Naive thymus-derived CD4-positive, alpha-beta T cell (primary cell): ENCODE data around the gene SH2D6. TPM values are rescaled to one million over a fixed set of nuclear protein-coding genes. Genes with fewer than 3 reads are reported as not detected.
A peak's percentile ranks its signal among the peaks of the same experiment; 100 is the strongest.

ENCODE experiments used
- ATAC-seq: fragments of 150-1000 bp; cut with Tn5 transposase; 2 replicates; pipeline ENCODE4 v1.10.0; 2021; ENCODE audit warnings: mild to moderate bottlenecking, moderate library complexity
- CTCF ChIA-PET: fragments of 350-600 bp; sonication (Branson Sonifier 250); formaldehyde crosslinking; loops from one replicate; lab custom pipeline; 2021; ENCODE audit warnings: antibody characterized with exemption; lab: Charles Lee
- POLR2A ChIA-PET: fragments of 350-600 bp; sonication (Branson Sonifier 250); formaldehyde crosslinking; loops from one replicate; lab custom pipeline; 2021; ENCODE audit warnings: antibody characterized with exemption, inconsistent platforms; lab: Charles Lee
- DNase-seq, 9 donors: peaks; one replicate each; pipeline versions ENCODE4 v3.0.0 to v3.0.0-alpha.2; 2020 to 2022; ENCODE audit warnings: mixed read lengths in 1 of 9
- H3K27ac ChIP-seq: one replicate; pipeline ENCODE4 v1.7.0; 2013; ENCODE audit warnings: mild to moderate bottlenecking, low read depth, low read length, moderate library complexity
- H3K27me3 ChIP-seq, 2 donors: one replicate each; pipeline ENCODE4 v1.7.0; 2013; ENCODE audit warnings: low read length in 2 of 2, mild to moderate bottlenecking in 2 of 2, moderate library complexity in 2 of 2; ENCODE audit not compliant: control insufficient read depth in 2 of 2, insufficient read depth in 2 of 2
- H3K36me3 ChIP-seq, 3 experiments: 1 replicate in 2 of 3; 2 replicates in 1 of 3; pipeline ENCODE4 v1.7.0; 2013; ENCODE audit warnings: low read length in 3 of 3, mild to moderate bottlenecking in 3 of 3, moderate library complexity in 1 of 3; ENCODE audit not compliant: insufficient read depth in 3 of 3, control insufficient read depth in 2 of 3
- H3K4me1 ChIP-seq, 2 donors: one replicate each; pipeline ENCODE4 v1.7.0; 2013; ENCODE audit warnings: low read length in 2 of 2, mild to moderate bottlenecking in 2 of 2, moderate library complexity in 1 of 2; ENCODE audit not compliant: control insufficient read depth in 2 of 2, insufficient read depth in 2 of 2
- H3K4me3 ChIP-seq: 2 replicates; pipeline ENCODE4 v1.7.0; 2013; ENCODE audit warnings: mild to moderate bottlenecking, low read length
- H3K9me3 ChIP-seq, 3 experiments: 1 replicate in 2 of 3; 2 replicates in 1 of 3; pipeline ENCODE4 v1.7.0; 2013; ENCODE audit warnings: low read length in 3 of 3; ENCODE audit not compliant: control insufficient read depth in 2 of 3
- H3K27ac Mint-ChIP-seq, 9 donors: one replicate each; pipeline ENCODE4 v1.8.0; 2020 to 2022; ENCODE audit warnings: mixed read lengths in 9 of 9, mild to moderate bottlenecking in 8 of 9, moderate library complexity in 5 of 9, inconsistent platforms in 2 of 9
- H3K27me3 Mint-ChIP-seq, 5 donors: one replicate each; pipeline ENCODE4 v1.8.0; 2021 to 2022; ENCODE audit warnings: mixed read lengths in 5 of 5, mild to moderate bottlenecking in 1 of 5
- H3K36me3 Mint-ChIP-seq, 5 donors: one replicate each; pipeline ENCODE4 v1.8.0; 2020 to 2022; ENCODE audit warnings: mixed read lengths in 5 of 5, mild to moderate bottlenecking in 3 of 5, inconsistent platforms in 1 of 5
- H3K4me1 Mint-ChIP-seq, 7 donors: one replicate each; pipeline ENCODE4 v1.8.0; 2020 to 2022; ENCODE audit warnings: mixed read lengths in 7 of 7, mild to moderate bottlenecking in 3 of 7, inconsistent platforms in 1 of 7
- H3K4me3 Mint-ChIP-seq, 10 donors: one replicate each; pipeline ENCODE4 v1.8.0; 2020 to 2022; ENCODE audit warnings: mild to moderate bottlenecking in 10 of 10, mixed read lengths in 10 of 10, moderate library complexity in 6 of 10, inconsistent platforms in 2 of 10
- H3K9me3 Mint-ChIP-seq, 11 donors: one replicate each; pipeline ENCODE4 v1.8.0; 2020 to 2022; ENCODE audit warnings: mixed read lengths in 11 of 11, mild to moderate bottlenecking in 4 of 11, inconsistent platforms in 1 of 11, moderate library complexity in 1 of 11
- intact Hi-C, 2 donors: fragments of 100-400 bp; cut with micrococcal nuclease; formaldehyde crosslinking; loops; one replicate each; pipeline ENCODE4 v1.15.1; 2023
- polyA plus RNA-seq, 2 donors: library from polyadenylated mRNA; unstranded; fragments of 300-500 nt; fragmentation: Illumina TruSeq; gene quantifications; one replicate each; pipeline ENCODE4 v1.2.3, GENCODE V29; 2021
- total RNA-seq, 6 experiments: library from RNA in 5 of 6; stranded (reverse) in 5 of 6; gene quantifications; 1 replicate in 5 of 6; 2 replicates in 1 of 6; pipeline ENCODE4 v1.2.3 and lab custom pipeline; 2021 to 2026

SH2D6 gene
- total and polyA plus RNA-seq, 7 experiments from 2014 or later, result 0.48 to 1.1 (median 0.94) TPM; not detected in 4

DNA sequence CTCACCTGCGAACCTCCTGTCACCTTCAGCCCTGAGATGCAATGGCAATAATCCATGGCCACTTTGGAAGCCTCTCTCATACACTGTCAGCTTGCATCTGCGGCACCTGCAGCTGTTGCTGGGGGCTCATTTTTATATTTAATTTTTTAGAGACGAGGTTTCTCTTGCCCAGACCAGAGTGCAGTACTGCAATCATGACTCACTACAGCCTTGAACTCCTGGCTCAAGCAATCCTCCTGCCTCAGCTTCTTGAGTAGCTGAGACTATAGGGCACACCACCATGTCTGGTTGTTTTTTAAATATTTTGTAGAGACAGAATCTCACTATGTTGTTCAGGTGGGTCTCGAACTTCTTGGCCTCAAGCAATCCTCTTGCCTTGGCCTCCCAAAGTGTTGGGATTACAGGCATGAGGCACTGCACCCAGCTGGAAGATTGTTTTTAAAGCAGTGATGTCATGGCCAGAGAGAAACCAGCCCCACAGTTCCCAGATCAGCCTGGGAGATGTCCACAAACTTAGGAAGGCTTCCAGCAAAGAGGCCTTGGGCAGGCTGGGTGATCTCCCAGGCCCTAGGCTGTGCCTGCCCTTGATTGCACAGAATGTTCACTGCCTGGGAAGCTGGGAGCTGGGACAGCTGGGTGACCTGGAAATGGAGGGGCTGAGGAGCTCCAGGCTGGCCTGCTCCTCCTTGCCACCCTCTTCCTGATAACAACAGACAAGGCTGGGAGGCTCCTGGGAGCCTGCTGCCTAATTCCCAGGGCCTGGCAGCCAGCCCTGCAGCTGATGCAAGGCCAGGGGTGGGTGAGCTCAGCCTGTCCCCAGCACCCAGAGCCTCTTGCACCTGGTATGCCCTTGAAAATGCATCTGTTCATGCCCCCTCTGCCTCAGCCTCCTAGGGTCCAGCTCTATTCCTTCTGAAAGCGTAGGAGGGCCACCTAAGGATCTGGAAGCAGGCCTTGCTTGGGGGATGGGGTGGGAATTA lies 27.1 kb downstream of the SH2D6 start:
- no peaks in the 10 kb centered on the region for H3K9me3 ChIP-seq
- no peaks in the 10 kb centered on the region for H3K27me3 Mint-ChIP-seq
- H3K9me3 Mint-ChIP-seq, result no peaks in the 10 kb centered on the region
- intact Hi-C loops, result no loop called here
- H3K4me3 ChIP-seq, result no peak overlapping the region
- no peaks in the 10 kb centered on the region for H3K36me3 Mint-ChIP-seq
- ATAC-seq, result no peak
- DNase-seq, result no peak
- H3K4me1 ChIP-seq, result no peaks in the 10 kb centered on the region
- H3K4me3 Mint-ChIP-seq, result no peak overlapping the region
- CTCF ChIA-PET, result no interaction called here
- POLR2A ChIA-PET, result no interaction called here
- H3K27ac Mint-ChIP-seq, result peak overlapping the region in 1 of 9 donors; percentile 46
- no peaks in the 10 kb centered on the region for H3K27me3 ChIP-seq
- H3K4me1 Mint-ChIP-seq, result peaks cover 0 to 5% (median 0%) of the 10 kb centered on the region in 7 donors
- H3K27ac ChIP-seq, result no peak overlapping the region
- H3K36me3 ChIP-seq, result no peaks in the 10 kb centered on the region

DNA sequence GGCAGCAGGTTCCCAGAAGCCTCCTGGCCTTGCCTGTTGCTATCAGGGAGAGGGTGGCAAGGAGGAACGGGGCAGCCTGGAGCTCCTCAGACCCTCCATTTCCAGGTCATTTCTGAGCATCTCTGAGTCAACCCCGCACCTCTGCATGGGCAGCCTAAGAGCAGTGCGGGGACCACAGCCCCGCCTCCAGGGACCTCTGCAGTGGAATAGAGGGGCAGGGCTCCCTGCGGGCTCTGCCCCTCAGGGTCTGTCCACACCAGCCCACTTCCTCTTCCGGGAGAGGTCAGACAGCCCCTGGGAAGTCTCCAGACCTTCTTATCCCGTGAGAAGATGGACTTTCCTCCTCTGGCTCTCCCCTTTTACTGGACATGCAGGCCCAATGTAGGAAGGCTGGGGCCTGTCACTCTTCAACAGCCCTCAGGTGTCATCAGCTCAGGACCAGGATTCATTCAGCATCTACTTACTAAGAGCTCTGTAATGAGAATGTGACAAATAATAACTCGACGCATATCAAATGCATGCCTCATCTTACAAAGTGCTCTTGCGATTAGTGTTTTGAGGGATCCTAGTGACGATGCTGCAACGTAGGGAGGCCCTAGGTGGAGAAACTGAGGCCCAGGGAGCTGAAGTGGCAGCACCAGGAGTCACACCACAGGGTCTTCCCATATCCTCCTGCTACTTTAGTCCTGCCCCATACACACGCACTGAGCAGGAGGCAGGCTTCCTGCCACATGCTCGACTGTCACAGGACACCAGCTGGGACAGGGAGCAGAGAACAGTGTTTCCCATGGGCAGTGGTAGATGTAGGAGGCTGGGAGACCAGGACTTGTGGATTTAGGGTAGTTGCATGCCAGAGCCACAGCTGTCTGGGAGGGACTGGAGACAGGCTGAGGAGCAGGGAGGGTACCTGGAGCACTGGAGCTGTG lies 28.0 kb downstream of the SH2D6 start:
- no peaks in the 10 kb centered on the region for H3K9me3 ChIP-seq
- H3K27me3 Mint-ChIP-seq, result no peaks in the 10 kb centered on the region
- ChIA-PET POLR2A (interaction anchor here (1.2 kb wide), 1 partner anchor 9 kb away, joined by 3 read pairs; no protein-coding TSS in a partner anchor), CTCF (no interaction called here)
- H3K36me3 Mint-ChIP-seq, result no peaks in the 10 kb centered on the region
- H3K4me1 Mint-ChIP-seq, result peaks cover 0 to 5% (median 0%) of the 10 kb centered on the region in 7 donors
- no peaks in the 10 kb centered on the region for H3K27me3 ChIP-seq
- H3K4me3 ChIP-seq, result no peak overlapping the region
- H3K27ac Mint-ChIP-seq, result no peak overlapping the region
- H3K9me3 Mint-ChIP-seq, result no peaks in the 10 kb centered on the region
- ATAC-seq, result no peak
- no peak overlapping the region for H3K4me3 Mint-ChIP-seq
- no peaks in the 10 kb centered on the region for H3K36me3 ChIP-seq
- H3K27ac ChIP-seq, result no peak overlapping the region
- H3K4me1 ChIP-seq, result no peaks in the 10 kb centered on the region
- intact Hi-C loops, result no loop called here
- no peak for DNase-seq

DNA sequence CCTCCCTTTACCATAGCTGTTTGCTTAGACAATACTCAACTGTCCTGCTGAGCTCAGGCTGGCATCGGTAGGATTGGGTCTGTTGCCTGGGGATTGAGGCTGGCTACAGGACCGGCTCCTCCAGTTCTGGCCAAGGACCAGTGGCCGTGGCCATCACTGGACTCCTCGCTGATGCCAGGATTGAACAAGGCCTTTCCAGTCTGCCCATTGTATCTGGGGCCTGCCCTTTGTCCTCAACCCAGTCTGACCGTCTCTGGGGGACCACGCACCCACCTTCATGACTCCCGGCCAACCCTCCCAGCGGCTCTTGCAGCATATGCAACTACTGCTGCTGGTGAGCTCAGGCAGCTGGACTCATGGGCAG lies 28.7 kb downstream of the SH2D6 start:
- Histone ChIP-seq H3K27me3 (no peaks in the 10 kb centered on the region), H3K4me1 (no peaks in the 10 kb centered on the region), H3K4me3 (no peak overlapping the region), H3K36me3 (no peaks in the 10 kb centered on the region), H3K9me3 (no peaks in the 10 kb centered on the region), H3K27ac (no peak overlapping the region)
- no peak for ATAC-seq
- ChIA-PET POLR2A (interaction anchor here (1.2 kb wide), 1 partner anchor 9 kb away, joined by 3 read pairs; no protein-coding TSS in a partner anchor), CTCF (no interaction called here)
- Mint-ChIP-seq H3K4me1 (peaks cover 0 to 4% (median 0%) of the 10 kb centered on the region in 7 donors), H3K27me3 (no peaks in the 10 kb centered on the region), H3K4me3 (no peak overlapping the region), H3K36me3 (no peaks in the 10 kb centered on the region), H3K27ac (no peak overlapping the region), H3K9me3 (no peaks in the 10 kb centered on the region)
- intact Hi-C loops, result no loop called here
- no peak for DNase-seq

DNA sequence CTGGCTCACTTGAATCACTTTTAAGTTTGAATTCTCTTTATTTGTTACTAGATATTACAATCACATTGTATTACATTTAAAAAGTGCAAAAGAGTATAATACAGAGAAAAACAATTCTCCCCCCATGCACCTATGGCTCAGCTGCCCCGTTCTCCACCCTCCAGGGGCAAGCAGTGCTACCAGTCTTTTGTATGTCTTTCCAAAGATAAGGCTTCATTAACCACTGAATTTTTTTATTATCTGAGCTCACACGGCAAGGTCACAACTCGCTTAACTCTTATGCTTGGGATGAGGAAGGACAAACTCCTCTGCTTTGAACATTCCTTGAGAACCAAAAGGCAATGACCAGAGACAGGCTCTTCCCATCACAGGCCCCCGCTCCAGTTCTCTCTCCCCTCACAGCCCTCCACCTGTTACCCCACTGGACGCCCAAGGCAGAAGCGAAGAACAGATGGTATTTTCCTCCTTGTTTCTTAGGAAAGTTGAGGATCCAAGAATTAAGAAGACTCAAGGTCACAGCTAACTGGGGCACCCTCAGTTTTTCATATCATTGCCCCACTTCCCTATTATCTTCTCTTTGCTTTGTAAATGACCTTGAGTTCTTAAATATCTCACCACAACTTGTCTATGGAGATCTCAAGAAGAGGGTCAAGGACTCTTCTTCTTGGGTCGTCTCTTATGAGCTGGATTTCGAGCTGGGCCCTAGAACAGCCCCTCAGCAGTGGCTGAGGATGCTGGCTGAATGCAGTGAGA lies 30.1 kb downstream of the SH2D6 start:
- ChIA-PET CTCF (no interaction called here), POLR2A (no interaction called here)
- no peaks in the 10 kb centered on the region for H3K36me3 Mint-ChIP-seq
- H3K27me3 ChIP-seq, result no peaks in the 10 kb centered on the region
- no peaks in the 10 kb centered on the region for H3K4me1 ChIP-seq
- DNase-seq (no peak), ATAC-seq (no peak)
- no peaks in the 10 kb centered on the region for H3K9me3 ChIP-seq
- H3K27me3 Mint-ChIP-seq, result no peaks in the 10 kb centered on the region
- no peaks in the 10 kb centered on the region for H3K36me3 ChIP-seq
- no peaks in the 10 kb centered on the region for H3K9me3 Mint-ChIP-seq
- peaks cover 0 to 3% (median 0%) of the 10 kb centered on the region in 7 donors for H3K4me1 Mint-ChIP-seq
- intact Hi-C loops, result no loop called here
- no peak overlapping the region for H3K27ac Mint-ChIP-seq
- no peak overlapping the region for H3K4me3 Mint-ChIP-seq
- H3K4me3 ChIP-seq, result no peak overlapping the region
- H3K27ac ChIP-seq, result no peak overlapping the region

GRCh38 chr2:85449214-85449588 lies 30.7 kb downstream of the SH2D6 start:
- H3K9me3 Mint-ChIP-seq, result no peaks in the 10 kb centered on the region
- Histone ChIP-seq H3K27ac (no peak overlapping the region), H3K27me3 (no peaks in the 10 kb centered on the region), H3K36me3 (no peaks in the 10 kb centered on the region), H3K4me1 (no peaks in the 10 kb centered on the region), H3K4me3 (no peak overlapping the region), H3K9me3 (no peaks in the 10 kb centered on the region)
- no peaks in the 10 kb centered on the region for H3K36me3 Mint-ChIP-seq
- ChIA-PET POLR2A (no interaction called here), CTCF (no interaction called here)
- no peak overlapping the region for H3K27ac Mint-ChIP-seq
- intact Hi-C loops, result no loop called here
- peaks cover 0 to 2% (median 0%) of the 10 kb centered on the region in 7 donors for H3K4me1 Mint-ChIP-seq
- DNase-seq (no peak), ATAC-seq (no peak)
- H3K4me3 Mint-ChIP-seq, result no peak overlapping the region
- H3K27me3 Mint-ChIP-seq, result no peaks in the 10 kb centered on the region

GRCh38 chr2:85452237-85452636 lies 33.7 kb downstream of the SH2D6 start:
- Histone ChIP-seq H3K27ac (no peak overlapping the region), H3K4me1 (no peaks in the 10 kb centered on the region), H3K9me3 (no peaks in the 10 kb centered on the region), H3K27me3 (no peaks in the 10 kb centered on the region), H3K4me3 (no peak overlapping the region), H3K36me3 (no peaks in the 10 kb centered on the region)
- CTCF ChIA-PET, result no interaction called here
- POLR2A ChIA-PET, result interaction anchor here (0.8 kb wide), 1 partner anchor 9 kb away, joined by 5 read pairs; no protein-coding TSS in a partner anchor
- no peak for ATAC-seq
- Mint-ChIP-seq H3K4me1 (peaks cover 0 to 2% (median 0%) of the 10 kb centered on the region in 7 donors), H3K4me3 (no peak overlapping the region), H3K27ac (no peak overlapping the region), H3K27me3 (peaks cover 0 to 6% (median 0%) of the 10 kb centered on the region in 5 donors), H3K36me3 (no peaks in the 10 kb centered on the region), H3K9me3 (no peaks in the 10 kb centered on the region)
- intact Hi-C loops, result loop anchor here in 1 of 2 donors (5.0 kb wide), 1 partner anchor 55 kb away; no protein-coding TSS in a partner anchor
- no peak for DNase-seq
